GM18499 (cell line): Measurements from ENCODE around the gene NHERF2.
A peak's percentile ranks its signal among the peaks of the same experiment; 100 is the strongest.

Experiments used
- ATAC-seq: cut with Tn5 transposase; IDR thresholded peaks from one replicate; pipeline ENCODE4 v1.9.1; 2021; ENCODE audit warnings: moderate number of reproducible peaks; ENCODE audit not compliant: insufficient read depth, unreplicated experiment

The NHERF2 gene

GRCh38 chr16:2038382-2039231, 11.9 kb downstream of the NHERF2 start:
- ATAC-seq: no peak

DNA sequence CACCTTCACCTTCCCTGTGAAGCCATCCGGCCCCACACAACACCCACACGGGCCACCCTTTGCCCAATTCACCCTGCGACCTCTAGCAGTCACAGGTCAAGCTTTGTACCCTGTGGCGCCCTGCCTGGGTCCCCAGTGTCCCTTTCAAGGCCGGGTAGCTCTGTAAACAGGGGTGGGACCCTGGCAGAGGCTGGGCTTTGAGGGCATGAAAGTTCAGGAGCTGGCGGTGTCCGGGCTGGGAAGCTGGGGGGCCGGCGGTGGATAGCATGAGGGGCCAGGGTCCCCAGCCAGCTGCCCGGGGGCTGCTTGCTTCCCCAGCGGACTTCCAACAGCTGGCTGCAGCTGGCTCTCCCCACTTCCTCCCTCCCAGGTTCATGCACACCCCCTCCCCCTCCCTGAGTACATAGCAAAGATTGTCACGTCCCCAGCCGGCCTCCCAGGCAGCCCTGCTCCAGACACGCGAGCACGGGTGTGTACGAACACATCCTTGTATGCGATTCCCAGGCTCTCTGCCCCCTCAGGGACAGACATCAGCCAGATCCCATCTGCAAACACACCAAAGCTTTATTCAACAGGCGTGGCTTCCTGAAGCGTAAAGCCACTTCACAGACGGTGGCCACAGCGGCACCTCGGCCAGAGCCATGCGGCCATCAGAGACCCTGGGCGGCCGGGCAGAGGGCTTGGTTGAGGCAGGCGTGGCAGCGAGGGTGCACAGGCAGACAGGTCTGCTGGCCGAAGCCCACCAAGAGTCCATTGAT, 12.8 kb downstream of the NHERF2 start:
- no peak for ATAC-seq

GRCh38 chr16:2040041-2040786, 13.5 kb downstream of the NHERF2 start:
- ATAC-seq: no peak

DNA sequence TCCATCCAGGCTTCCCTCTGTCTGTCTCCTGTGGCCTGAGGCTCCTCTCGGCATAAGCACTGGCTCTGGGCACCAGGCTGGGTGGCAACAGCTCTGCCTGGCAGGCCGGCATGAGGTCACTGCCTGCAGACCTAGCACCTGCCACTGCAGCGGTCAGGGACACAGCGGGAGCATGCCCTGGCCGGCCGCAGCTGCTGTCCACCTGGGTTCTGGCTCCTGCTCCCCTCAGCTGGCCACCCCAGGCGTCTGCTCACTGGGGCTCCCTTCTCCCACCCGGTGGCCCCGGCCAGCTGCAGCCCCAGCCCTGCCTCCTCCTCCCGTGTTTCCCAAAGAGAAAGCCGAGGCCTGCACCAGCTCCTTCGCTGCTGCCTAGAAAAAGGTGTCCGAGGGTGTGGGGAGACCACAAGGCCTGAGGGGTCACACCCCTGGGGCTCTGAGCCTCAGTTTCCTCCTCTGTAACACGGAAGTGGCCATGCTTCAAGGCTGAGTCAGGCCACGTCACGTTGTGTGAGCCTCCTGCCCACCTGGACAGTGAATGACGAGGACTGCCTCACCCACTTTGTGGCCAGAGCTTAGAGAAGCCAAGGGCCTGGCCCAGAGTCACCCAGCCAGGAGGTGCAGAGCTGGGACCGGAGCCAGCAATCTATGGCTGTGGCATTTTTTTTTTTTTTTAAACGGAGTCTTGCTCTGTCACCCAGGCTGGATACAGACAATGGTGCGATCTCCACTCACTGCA, 14.3 kb downstream of the NHERF2 start:
- no peak for ATAC-seq

DNA sequence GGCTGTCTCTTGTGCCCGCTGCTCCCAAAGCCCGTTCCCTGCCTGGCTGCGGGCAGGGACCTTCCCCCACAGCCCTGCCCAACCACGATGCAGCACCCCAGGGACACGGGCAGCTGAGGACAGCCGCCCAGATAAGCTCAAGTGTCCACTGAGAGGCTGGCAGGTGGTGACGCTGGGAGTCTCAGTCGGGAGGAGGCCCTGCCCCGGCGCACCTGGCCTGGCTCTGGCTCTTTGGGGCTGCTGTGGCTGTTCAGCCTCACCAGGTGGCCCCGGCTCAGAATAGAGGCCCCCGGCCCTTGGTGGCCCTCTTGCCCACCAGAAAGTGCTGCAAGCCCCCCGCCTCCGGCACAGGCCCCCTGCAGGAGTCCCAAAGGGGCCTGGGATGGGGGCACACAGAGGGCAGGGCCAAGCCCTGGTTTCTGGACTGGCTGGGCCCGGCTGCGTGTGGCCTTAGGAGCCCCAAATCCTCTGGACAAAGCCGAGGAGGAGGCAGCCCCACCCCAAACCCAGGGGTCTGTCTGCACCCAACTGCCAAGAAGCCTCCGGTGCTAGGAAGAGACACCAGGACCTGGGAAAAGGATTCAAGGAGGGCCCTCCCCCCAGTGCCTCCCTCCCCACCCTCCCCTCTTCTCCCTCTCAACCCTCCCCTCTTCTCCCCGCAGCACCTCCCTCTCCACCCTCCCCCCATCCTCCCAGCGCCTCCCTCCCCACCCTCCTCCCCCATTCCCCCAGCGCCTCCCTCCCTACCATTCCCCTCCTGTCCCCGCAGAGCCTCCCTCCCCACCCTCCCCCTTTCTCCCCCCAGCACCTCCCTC, 15.7 kb downstream of the NHERF2 start:
- ATAC-seq: no peak

GRCh38 chr16:2042986-2043666, 16.4 kb downstream of the NHERF2 start:
- ATAC-seq: no peak

GRCh38 chr16:2043667-2044451, 17.2 kb downstream of the NHERF2 start:
- no peak for ATAC-seq

DNA sequence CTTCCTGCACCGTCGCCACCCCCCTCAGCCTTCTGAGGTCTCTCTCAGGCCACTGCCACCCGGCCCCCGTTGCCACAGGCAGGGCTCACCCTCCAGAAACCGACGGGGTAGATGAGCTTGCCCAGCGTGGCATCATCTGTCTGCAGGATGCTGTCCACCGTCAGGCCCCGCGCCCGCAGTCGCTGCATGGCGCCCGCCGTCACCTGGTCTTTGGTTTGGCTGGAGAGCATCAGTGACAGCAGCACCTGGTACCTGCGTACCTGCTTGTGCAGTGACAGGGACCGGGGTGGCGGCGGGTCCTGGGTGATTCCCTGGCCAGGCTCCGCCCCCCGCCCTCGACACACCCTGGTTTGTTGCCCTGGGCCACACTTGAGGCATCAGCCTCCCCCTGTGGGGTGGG, 17.8 kb downstream of the NHERF2 start:
- ATAC-seq: no peak

DNA sequence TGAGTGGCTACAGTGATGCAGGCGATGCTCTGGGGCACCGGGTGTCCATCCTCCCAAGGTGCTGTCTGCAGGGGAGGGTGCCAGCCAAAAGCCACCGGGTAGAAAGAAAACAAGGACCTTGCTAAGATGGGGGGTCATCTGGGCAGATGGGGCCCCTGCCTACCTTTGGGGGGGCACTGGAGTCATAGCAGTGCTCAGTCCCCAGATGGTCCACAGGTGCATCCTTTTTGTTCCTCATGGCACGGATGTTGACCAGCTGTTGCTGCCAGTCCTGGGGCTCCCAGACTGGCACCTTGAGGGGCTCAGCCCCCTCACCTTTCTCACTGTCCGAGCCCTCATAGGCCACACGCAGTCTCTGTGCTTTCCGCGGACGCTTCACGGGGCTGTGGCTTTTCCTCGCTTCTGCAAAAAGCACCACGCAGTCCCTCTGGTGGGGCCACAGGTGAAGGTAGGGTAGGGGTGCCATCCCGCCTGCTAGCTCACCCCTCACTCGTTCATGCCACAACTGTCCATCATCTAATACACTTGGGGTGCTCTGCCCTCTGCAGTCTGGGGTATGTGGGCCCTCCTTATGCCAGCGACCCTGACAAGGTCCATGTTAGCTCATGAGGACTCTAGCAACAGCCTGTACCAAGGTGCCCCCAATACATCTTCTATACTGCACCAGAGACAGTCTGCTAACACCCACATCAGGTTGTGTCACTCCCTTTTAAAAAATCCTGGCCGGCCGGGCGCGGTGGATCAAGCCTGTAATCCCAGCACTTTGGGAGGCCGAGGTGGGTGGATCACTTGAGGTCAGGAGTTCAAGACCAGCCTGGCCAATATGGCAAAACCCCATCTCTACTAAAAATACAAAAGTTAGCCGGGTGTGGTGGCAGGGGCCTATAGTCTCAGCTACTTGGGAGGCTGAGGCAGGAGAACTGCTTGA, 19.5 kb downstream of the NHERF2 start:
- no peak for ATAC-seq

DNA sequence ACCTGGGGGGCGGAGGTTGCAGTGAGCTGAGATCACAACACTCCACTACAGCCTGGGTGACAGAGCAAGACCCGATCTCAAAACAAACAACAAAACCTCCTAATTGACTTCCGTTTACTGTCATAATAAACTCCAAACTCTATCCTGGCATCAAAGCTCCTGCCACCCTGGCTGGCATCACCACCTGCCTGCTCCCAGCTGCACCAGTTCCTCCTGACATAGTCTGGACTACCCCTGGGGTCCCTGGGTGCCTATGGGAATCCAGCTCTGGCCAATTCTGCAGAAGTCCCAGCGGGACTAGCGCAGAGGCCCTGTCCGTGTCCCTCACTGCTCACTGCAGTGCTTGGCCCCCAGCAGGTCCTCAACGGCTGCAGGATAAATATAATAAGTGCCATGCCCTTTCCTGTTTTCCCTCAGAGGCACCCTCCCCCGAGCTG, 20.2 kb downstream of the NHERF2 start:
- no peak for ATAC-seq

- ATAC-seq: peak; percentile 80
Observed at GRCh38 chr16:2047330-2048115, 20.8 kb downstream of the NHERF2 start, which contains the start of the genes NTHL1 and TSC2. NTHL1 (minus strand) TSS chr16:2047834; CDS start chr16:2047823, 11 bp downstream. TSC2 (plus strand) TSS chr16:2047985; CDS start chr16:2048616, 631 bp downstream.

DNA sequence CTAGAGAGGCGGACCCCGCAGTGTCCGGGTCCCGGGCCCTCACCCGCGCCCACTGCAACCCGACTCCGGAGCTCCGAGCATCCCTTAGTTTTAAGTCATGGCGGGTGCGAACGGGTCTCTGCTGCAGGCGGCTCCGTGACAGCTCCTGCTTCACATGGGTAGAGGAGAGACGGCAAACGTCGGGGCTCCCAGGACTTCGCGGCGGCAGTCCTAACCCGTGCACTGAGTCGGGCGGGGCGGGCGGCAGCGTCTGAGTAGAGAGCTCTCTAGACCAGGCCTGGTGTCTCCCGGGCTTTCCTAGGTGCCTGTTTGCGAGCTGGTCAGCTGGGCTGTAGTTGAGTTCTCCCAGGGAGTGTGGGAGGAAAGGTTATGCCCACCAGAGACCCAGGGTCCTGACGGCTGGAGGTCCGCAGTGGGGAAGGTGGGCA, 21.4 kb downstream of the NHERF2 start:
- no peak for ATAC-seq

- no peak for ATAC-seq
Observed at GRCh38 chr16:2053211-2053610, 26.5 kb downstream of the NHERF2 start.

GRCh38 chr16:2053897-2054296, 27.2 kb downstream of the NHERF2 start:
- no peak for ATAC-seq

DNA sequence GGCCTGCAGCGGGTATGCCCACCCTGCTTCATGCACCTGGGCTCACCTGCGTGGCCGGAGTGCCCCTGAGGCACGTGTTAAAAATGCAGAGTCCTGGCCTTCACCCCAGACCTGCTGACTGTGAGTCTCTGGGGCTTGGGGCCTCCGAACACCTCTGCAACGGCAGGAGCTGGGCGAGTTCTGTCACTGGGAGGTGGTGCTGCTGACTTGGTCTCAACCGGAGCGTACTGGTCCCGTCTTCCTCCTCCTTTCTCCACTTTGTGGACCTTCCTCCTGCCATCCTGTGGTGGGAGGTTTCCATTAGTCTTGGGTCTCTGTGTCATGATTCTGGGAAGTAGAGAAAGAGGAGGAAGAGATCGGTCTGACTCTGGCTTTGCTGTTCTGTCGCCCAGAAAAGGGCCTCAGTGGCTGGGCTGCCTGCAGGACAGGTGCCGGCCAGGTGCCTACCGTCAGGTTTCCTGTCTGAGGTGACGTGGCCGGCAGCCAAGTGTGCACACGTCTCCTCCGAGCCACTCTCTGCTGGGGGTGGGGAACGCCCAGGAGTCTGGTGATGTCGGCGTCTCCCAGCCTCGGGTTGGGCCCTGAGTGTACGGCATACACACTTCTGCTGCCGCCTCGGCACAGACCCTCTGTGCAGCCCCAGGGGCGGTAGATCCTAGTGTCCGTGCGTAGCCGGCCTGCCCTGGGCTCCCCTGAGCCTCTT, 28.0 kb downstream of the NHERF2 start:
- ATAC-seq: no peak
